ENCODE measurements around the gene SPATA20.
A peak's percentile ranks its signal among the peaks of the same experiment; 100 is the strongest.

SPATA20 gene

GRCh38 chr17:50599606-50600005 lies 52.6 kb downstream of the SPATA20 start:
- TF ChIP-seq CTCF (IDR thresholded peaks at IDR 0.05; ENCODE audit: borderline replicate concordance, insufficient read depth, low read depth, low read length): no peak
- H3K4me3 ChIP-seq (ENCODE audit: low read depth, low read length): no peak overlapping the region

GRCh38 chr17:50601823-50602375 lies 54.9 kb downstream of the SPATA20 start:
- TF ChIP-seq CTCF (IDR thresholded peaks at IDR 0.05; ENCODE audit: borderline replicate concordance, insufficient read depth, low read depth, low read length): no peak

GRCh38 chr17:50602836-50603235 lies 55.9 kb downstream of the SPATA20 start:
- no peak for TF ChIP-seq CTCF (IDR thresholded peaks at IDR 0.05; ENCODE audit: borderline replicate concordance, insufficient read depth, low read depth, low read length)
- H3K4me3 ChIP-seq (ENCODE audit: low read depth, low read length): no peak overlapping the region

More at GRCh38 chr17:50601823-50602375, 54.9 kb downstream of the SPATA20 start:
- no peak overlapping the region for H3K4me3 ChIP-seq (ENCODE audit: low read depth, low read length)

- no peak overlapping the region for H3K4me3 ChIP-seq (ENCODE audit: low read depth, low read length)
Observed at GRCh38 chr17:50603340-50603739, 56.4 kb downstream of the SPATA20 start.

DNA sequence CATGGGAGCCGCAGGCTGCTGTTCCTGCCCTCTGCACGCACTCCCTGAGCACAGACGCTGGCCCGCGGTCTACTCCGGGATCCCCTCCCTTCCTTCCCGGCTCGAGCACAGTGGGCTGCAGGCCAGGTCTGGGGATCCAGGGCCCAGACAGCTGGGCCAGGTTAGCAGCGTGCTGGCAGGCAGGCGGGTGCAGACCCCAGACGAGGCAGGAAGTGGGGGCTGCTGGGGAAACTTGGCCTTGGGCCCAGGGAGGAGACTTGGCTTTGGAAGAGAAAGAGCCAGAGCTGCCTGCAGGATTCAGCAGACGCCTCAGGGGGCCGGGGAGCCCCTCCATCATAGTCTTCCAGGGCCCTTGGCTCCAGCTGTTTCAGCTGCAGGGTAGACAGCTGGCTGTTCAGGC lies 57.5 kb downstream of the SPATA20 start:
- no peak overlapping the region for H3K4me3 ChIP-seq (ENCODE audit: low read depth, low read length)
- no peak for TF ChIP-seq CTCF (IDR thresholded peaks at IDR 0.05; ENCODE audit: borderline replicate concordance, insufficient read depth, low read depth, low read length)

More at GRCh38 chr17:50603340-50603739, 56.4 kb downstream of the SPATA20 start:
- peak; percentile 58 for TF ChIP-seq CTCF (IDR thresholded peaks at IDR 0.05; ENCODE audit: borderline replicate concordance, insufficient read depth, low read depth, low read length)

- H3K4me3 ChIP-seq (ENCODE audit: low read depth, low read length): no peak overlapping the region
- TF ChIP-seq CTCF (IDR thresholded peaks at IDR 0.05; ENCODE audit: borderline replicate concordance, insufficient read depth, low read depth, low read length): no peak
Observed at GRCh38 chr17:50605429-50605828, 58.5 kb downstream of the SPATA20 start.

Measured in GM12875 (cell line).